Colonic mucosa (tissue), 4 donors: Measurements from ENCODE around the gene C17orf100. TPM values are rescaled to one million over a fixed set of nuclear protein-coding genes. Genes with fewer than 3 reads are reported as not detected.

ENCODE experiments used
- DNase-seq: peaks from one replicate; pipeline ENCODE4 v3.0.0-alpha.2; 2020
- H3K27ac ChIP-seq: fragments of 200-600 bp; one replicate; pipeline ENCODE4 v1.8.0; 2021
- H3K27me3 ChIP-seq: fragments of 200-600 bp; one replicate; pipeline ENCODE4 v1.8.0; 2021
- H3K36me3 ChIP-seq: fragments of 200-600 bp; one replicate; pipeline ENCODE4 v1.8.0; 2021
- H3K4me1 ChIP-seq: fragments of 200-600 bp; one replicate; pipeline ENCODE4 v1.8.0; 2021; ENCODE audit warnings: mild to moderate bottlenecking
- H3K4me3 ChIP-seq: fragments of 200-600 bp; one replicate; pipeline ENCODE4 v1.8.0; 2021
- H3K9ac ChIP-seq, 2 donors: one replicate each; pipeline ENCODE4 v1.7.0; 2013; ENCODE audit warnings: control low read depth in 2 of 2, low read depth in 2 of 2, low read length in 2 of 2
- H3K9me3 ChIP-seq: fragments of 200-600 bp; one replicate; pipeline ENCODE4 v1.8.0; 2021
- intact Hi-C: fragments of 100-400 bp; cut with DNase I; formaldehyde crosslinking; loops from one replicate; pipeline ENCODE4 v1.14.1; 2022
- total RNA-seq, 2 donors: library from RNA; stranded (reverse); fragmentation: NEBNext Ultra II Directional in 1 of 2; extraction: Animal tissue kit (Norgen Biotek cat#: 25700) in 1 of 2; gene quantifications; one replicate each; pipeline ENCODE4 v1.2.1, GENCODE V29; 2021
- TF ChIP-seq, protein P1 (sequence below): fragments of 200-600 bp; IDR thresholded peaks from one replicate; pipeline ENCODE4 v1.8.0; 2022; ENCODE audit warnings: antibody characterized with exemption, mild to moderate bottlenecking
- donor health status: healthy.
- donor health status: DM: no; HTN: no; CAD: no.
- donor health status: DM: no; HTN: no; CAD: no.

Gene C17orf100
- total RNA-seq, 2 donors from 2014 or later = 1.5 to 1.9 TPM

DNA sequence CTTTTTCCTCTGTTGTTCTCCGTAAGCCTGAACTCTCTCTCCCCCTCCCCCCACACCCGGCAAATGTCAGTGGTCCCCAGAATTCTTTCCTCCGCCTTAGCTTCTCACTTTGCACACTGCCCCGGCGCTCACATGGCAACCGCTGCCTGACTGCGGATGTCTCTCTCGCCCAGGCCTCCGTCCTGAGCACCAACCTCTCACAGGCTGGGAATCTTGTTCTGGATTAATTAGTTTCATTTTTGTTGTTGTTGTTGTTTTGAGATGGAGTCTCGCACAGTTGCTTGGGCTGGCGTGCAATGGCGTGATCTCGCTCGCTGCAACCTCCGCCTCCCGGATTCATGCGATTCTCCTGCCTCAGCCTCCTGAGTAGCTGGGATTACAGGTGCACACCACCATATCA, 16.7 kb downstream of the C17orf100 start:
- Histone ChIP-seq H3K36me3 (no peaks in the 10 kb centered on the region), H3K4me1 (no peaks in the 10 kb centered on the region), H3K27me3 (no peaks in the 10 kb centered on the region), H3K4me3 (no peak overlapping the region), H3K9me3 (no peaks in the 10 kb centered on the region), H3K27ac (no peak overlapping the region), H3K9ac (no peak overlapping the region)
- intact Hi-C loops = loop anchor here (5.0 to 10.0 kb wide), 2 partner anchors 167 to 339 kb away; partner anchors contain the start of gene TEKT1
- no peak for DNase-seq
- TF ChIP-seq, protein P1, sequence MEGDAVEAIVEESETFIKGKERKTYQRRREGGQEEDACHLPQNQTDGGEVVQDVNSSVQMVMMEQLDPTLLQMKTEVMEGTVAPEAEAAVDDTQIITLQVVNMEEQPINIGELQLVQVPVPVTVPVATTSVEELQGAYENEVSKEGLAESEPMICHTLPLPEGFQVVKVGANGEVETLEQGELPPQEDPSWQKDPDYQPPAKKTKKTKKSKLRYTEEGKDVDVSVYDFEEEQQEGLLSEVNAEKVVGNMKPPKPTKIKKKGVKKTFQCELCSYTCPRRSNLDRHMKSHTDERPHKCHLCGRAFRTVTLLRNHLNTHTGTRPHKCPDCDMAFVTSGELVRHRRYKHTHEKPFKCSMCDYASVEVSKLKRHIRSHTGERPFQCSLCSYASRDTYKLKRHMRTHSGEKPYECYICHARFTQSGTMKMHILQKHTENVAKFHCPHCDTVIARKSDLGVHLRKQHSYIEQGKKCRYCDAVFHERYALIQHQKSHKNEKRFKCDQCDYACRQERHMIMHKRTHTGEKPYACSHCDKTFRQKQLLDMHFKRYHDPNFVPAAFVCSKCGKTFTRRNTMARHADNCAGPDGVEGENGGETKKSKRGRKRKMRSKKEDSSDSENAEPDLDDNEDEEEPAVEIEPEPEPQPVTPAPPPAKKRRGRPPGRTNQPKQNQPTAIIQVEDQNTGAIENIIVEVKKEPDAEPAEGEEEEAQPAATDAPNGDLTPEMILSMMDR = no peak

DNA sequence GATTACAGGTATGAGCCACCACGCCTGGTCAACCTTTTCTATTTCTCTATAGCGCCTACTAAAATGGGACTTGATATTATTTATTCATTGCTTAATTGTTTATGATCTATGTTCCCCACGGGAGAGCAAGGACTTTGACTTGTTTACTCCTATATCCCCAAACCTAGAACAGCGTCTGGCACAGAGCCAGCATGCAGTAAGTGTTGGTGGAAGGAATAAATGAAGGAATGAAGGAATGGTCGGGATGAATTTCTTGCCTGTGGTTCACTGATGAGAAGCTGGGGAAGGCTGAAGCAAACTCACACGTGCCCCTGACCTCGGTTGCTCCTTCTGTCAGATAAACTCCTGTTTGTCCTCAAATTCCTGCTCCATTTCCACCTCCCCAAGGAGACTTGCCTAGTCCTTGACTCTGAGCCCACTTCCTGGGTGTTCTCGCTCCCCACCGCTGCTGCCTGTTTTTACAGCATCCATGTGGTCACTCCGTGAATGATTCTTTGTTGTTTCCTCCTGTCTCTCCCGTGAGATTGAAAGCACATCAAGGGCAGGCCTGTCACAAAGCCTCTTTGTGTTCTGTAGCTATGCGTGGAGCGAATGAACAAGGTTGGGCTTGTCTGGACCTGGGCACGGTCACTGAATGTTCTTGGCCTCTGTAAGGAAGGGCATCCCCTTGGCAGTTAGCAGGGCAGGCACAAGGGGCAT, 17.3 kb downstream of the C17orf100 start:
- intact Hi-C loops = loop anchor here (5.0 to 10.0 kb wide), 2 partner anchors 166 to 338 kb away; partner anchors contain the start of gene TEKT1
- Histone ChIP-seq H3K9ac (no peak overlapping the region), H3K9me3 (no peaks in the 10 kb centered on the region), H3K27me3 (no peaks in the 10 kb centered on the region), H3K36me3 (no peaks in the 10 kb centered on the region), H3K4me1 (no peaks in the 10 kb centered on the region), H3K27ac (no peak overlapping the region), H3K4me3 (no peak overlapping the region)
- DNase-seq = no peak
- TF ChIP-seq, protein P1 = no peak

DNA sequence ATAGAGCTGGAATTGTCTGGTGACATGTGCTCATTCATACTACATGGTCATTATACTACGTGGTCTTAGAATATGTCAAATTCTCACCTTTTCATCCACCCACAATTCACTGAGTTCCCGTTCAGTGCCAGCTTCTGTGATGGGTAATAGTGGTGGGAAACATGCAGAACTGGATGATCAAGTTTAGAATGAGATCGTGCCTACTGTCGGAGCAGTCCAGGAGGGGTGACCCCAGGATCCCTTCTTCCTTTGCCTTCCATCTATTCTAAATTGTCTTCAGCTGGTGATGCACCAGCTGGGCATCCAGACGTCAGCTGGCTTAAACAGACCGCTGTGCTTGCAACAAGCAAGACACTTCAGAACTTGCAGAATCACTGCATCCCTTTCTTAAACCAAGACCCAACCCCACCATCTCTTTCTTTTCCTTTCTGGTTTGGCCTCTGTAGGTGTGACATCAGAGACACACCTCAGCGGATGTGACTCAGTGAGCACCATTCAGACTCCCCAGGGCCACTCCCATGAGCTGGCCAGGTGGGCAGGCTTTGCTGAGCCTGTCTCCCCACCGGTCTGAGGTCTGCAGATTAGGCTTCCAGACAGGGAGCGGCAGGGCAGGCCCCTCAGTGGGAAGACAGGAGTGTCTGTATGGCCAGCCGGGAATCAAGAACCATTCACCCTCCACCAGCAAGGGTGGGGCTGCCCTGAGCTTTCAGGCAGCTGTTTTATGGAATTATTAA, 18.1 kb downstream of the C17orf100 start:
- H3K9ac ChIP-seq = no peak overlapping the region
- no peaks in the 10 kb centered on the region for H3K4me1 ChIP-seq
- no peak overlapping the region for H3K4me3 ChIP-seq
- TF ChIP-seq, protein P1 = no peak
- no peak for DNase-seq
- H3K27ac ChIP-seq = no peak overlapping the region
- no peaks in the 10 kb centered on the region for H3K36me3 ChIP-seq
- H3K9me3 ChIP-seq = no peaks in the 10 kb centered on the region
- intact Hi-C loops = loop anchor here (5.0 to 10.0 kb wide), 2 partner anchors 165 to 338 kb away; partner anchors contain the start of gene TEKT1
- H3K27me3 ChIP-seq = no peaks in the 10 kb centered on the region

DNA sequence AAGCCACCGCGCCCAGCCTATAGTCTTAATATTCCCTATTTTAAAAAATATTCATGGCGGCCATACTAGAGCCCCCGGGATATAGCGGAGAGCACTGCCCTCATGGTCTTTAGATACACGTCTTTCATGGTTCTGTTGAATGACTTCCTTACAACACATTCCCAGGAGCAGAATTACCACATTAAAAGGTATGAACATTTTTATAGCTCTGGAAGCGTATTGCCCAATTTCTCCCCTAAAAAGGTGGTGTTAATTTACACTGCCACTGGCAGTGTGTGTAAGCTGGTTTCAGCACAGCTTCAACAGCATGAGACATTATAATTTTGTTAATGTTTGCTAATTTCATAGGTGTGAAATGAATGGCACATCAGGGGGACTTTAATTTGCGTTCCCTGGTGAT, 19.0 kb downstream of the C17orf100 start:
- Histone ChIP-seq H3K36me3 (no peaks in the 10 kb centered on the region), H3K4me1 (no peaks in the 10 kb centered on the region), H3K4me3 (no peak overlapping the region), H3K9me3 (no peaks in the 10 kb centered on the region), H3K27ac (no peak overlapping the region), H3K9ac (no peak overlapping the region), H3K27me3 (no peaks in the 10 kb centered on the region)
- DNase-seq = no peak
- TF ChIP-seq, protein P1 = no peak
- intact Hi-C loops = no loop called here

DNA sequence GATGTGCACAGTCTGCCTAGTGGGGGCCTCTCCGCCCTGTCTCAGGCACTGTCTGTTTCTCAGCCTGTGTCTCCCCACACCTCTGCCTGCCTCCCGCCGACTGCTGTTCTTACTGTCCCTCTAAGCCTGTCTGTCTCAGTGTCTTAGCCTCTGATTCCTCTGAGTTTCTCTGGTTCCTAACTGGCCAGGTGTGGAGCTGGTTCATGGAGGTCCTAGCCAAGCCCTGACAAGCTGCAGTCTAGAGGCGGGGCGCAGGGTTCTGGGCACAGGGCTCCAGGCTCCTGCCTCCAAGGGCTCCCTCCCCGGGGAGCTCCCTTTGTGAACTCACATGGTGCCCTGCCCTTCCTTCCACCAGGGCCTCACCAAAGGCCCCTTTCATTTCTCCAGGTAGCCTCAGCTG, 19.4 kb downstream of the C17orf100 start:
- no peak for DNase-seq
- H3K4me3 ChIP-seq = no peak overlapping the region
- no peaks in the 10 kb centered on the region for H3K36me3 ChIP-seq
- no peaks in the 10 kb centered on the region for H3K9me3 ChIP-seq
- H3K27ac ChIP-seq = no peak overlapping the region
- no peak overlapping the region for H3K9ac ChIP-seq
- no peaks in the 10 kb centered on the region for H3K27me3 ChIP-seq
- TF ChIP-seq, protein P1 = no peak
- intact Hi-C loops = no loop called here
- H3K4me1 ChIP-seq = no peaks in the 10 kb centered on the region
